ENCODE data around the gene DYNLRB2.

Gene DYNLRB2

GRCh38 chr16:80596507-80597207 lies 55.9 kb downstream of the DYNLRB2 start:
- DNase-seq, result no peak
- no peaks in the 10 kb centered on the region for H3K4me1 ChIP-seq (ENCODE audit: low read length)
- H2AFZ ChIP-seq (ENCODE audit: low read length), result no peak overlapping the region
- no peak overlapping the region for H3K4me2 ChIP-seq (ENCODE audit: low read depth, low read length)
- H3K27me3 ChIP-seq (replicated peaks; ENCODE audit: insufficient read depth, low read length), result no peaks in the 10 kb centered on the region
- H3K27ac ChIP-seq (ENCODE audit: low read length), result no peak overlapping the region
- H3K9ac ChIP-seq (ENCODE audit: low read length), result no peak overlapping the region
- H3K36me3 ChIP-seq (replicated peaks; ENCODE audit: insufficient read depth, low read length), result no peaks in the 10 kb centered on the region
- no peaks in the 10 kb centered on the region for H4K20me1 ChIP-seq (ENCODE audit: insufficient read depth, low read length)
- H3K79me2 ChIP-seq (ENCODE audit: low read length), result no peaks in the 10 kb centered on the region
- H3K4me3 ChIP-seq (ENCODE audit: low read length), result no peak overlapping the region
- no peak for TF ChIP-seq EZH2 (optimal IDR thresholded peaks at IDR 0.05; ENCODE audit: low read depth, low read length)
- TF ChIP-seq, protein P1, sequence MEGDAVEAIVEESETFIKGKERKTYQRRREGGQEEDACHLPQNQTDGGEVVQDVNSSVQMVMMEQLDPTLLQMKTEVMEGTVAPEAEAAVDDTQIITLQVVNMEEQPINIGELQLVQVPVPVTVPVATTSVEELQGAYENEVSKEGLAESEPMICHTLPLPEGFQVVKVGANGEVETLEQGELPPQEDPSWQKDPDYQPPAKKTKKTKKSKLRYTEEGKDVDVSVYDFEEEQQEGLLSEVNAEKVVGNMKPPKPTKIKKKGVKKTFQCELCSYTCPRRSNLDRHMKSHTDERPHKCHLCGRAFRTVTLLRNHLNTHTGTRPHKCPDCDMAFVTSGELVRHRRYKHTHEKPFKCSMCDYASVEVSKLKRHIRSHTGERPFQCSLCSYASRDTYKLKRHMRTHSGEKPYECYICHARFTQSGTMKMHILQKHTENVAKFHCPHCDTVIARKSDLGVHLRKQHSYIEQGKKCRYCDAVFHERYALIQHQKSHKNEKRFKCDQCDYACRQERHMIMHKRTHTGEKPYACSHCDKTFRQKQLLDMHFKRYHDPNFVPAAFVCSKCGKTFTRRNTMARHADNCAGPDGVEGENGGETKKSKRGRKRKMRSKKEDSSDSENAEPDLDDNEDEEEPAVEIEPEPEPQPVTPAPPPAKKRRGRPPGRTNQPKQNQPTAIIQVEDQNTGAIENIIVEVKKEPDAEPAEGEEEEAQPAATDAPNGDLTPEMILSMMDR (IDR thresholded peaks at IDR 0.05; ENCODE audit: low read length), result no peak
- no peak for TF ChIP-seq EZH2phosphoT487 (IDR thresholded peaks at IDR 0.05; ENCODE audit: low read length)
- H3K9me2 ChIP-seq (replicated peaks; ENCODE audit: insufficient read depth, low read length), result no peaks in the 10 kb centered on the region
- no peaks in the 10 kb centered on the region for H3K9me3 ChIP-seq (replicated peaks; ENCODE audit: insufficient read depth, low read length)
- no peaks in the 10 kb centered on the region for H3F3A ChIP-seq (ENCODE audit: insufficient read depth, low read length)

DNA sequence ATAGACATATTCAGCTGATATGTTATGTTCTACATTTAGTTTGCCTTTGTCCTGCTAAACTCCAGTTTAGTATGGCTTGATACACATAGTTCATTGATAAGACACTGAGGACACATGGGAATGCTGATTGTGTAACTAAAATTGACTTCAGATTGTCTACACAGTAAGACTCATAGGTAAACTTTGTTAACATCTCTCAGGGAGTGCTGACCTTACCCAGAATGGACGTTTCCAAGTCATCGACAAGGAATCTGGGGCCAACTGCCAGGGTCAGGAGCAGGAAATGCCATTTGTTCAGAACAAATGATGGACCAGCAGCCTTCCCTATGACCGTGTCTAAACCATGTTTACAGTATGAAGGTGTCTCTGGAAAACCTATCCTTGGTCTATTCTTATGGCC lies 58.7 kb downstream of the DYNLRB2 start:
- Histone ChIP-seq H3K9me2 (replicated peaks; ENCODE audit: insufficient read depth, low read length) (no peaks in the 10 kb centered on the region), H3K36me3 (replicated peaks; ENCODE audit: insufficient read depth, low read length) (no peaks in the 10 kb centered on the region), H3K9me3 (replicated peaks; ENCODE audit: insufficient read depth, low read length) (no peaks in the 10 kb centered on the region), H2AFZ (ENCODE audit: low read length) (no peak overlapping the region), H3K4me2 (ENCODE audit: low read depth, low read length) (no peak overlapping the region), H4K20me1 (ENCODE audit: insufficient read depth, low read length) (no peaks in the 10 kb centered on the region), H3K79me2 (ENCODE audit: low read length) (no peaks in the 10 kb centered on the region), H3K9ac (ENCODE audit: low read length) (no peak overlapping the region), H3K4me1 (ENCODE audit: low read length) (no peaks in the 10 kb centered on the region), H3K27ac (ENCODE audit: low read length) (no peak overlapping the region), H3F3A (ENCODE audit: insufficient read depth, low read length) (no peaks in the 10 kb centered on the region), H3K4me3 (ENCODE audit: low read length) (no peak overlapping the region), H3K27me3 (replicated peaks; ENCODE audit: insufficient read depth, low read length) (no peaks in the 10 kb centered on the region)
- TF ChIP-seq EZH2 (optimal IDR thresholded peaks at IDR 0.05; ENCODE audit: low read depth, low read length) (no peak), EZH2phosphoT487 (IDR thresholded peaks at IDR 0.05; ENCODE audit: low read length) (no peak)
- TF ChIP-seq, protein P1 (IDR thresholded peaks at IDR 0.05; ENCODE audit: low read length), result no peak
- DNase-seq, result no peak
